ENCODE data around the gene WDR7. TPM values are rescaled to one million over a fixed set of nuclear protein-coding genes. Genes with fewer than 3 reads are reported as not detected.

WDR7 gene
- total and polyA plus RNA-seq, 9 of the 15 experiments (the other 6 are each of a cell fraction or from before 2014, with no cell fraction given) = 1.4 to 9.4 (median 5.3) TPM

- CTCF ChIA-PET (ENCODE audit: low intra/inter-chr PET ratio) = interaction anchor here (0.5 kb wide), 1 partner anchor 13 kb away, joined by 3 read pairs; the partner anchor contains the start of gene TXNL1
- Histone ChIP-seq H3K4me2 (ENCODE audit: insufficient read depth, low read length) (peak overlapping the region; percentile 85), H3K36me3 (ENCODE audit: control insufficient read depth, insufficient read depth, low read length) (no peaks in the 10 kb centered on the region), H3K27me3 (ENCODE audit: control insufficient read depth in 2 of 2, insufficient read depth in 2 of 2, low read length in 2 of 2) (no peaks in the 10 kb centered on the region), H3K4me1 (replicated peaks in 1 of 2; ENCODE audit: control insufficient read depth in 2 of 2, insufficient read depth in 2 of 2, low read length in 2 of 2) (peaks cover 0 to 23% of the 10 kb centered on the region in 2 experiments; a peak in 4 of 5 replicates), H4K20me1 (replicated peaks; ENCODE audit: control insufficient read depth, insufficient read depth, low read length) (no peaks in the 10 kb centered on the region), H3K79me2 (ENCODE audit: control insufficient read depth, insufficient read depth, low read length) (peaks cover 38% of the 10 kb centered on the region), H3K9me3 (replicated peaks; ENCODE audit: control insufficient read depth, insufficient read depth, low read depth, low read length) (no peaks in the 10 kb centered on the region), H3K27ac (ENCODE audit: extremely low read depth, low read depth, low read length) (peak overlapping the region; percentile 87; the same call in 2 of the 3 replicates), H3K4me3 (peak overlapping the region; percentile 79), H3K9me1 (ENCODE audit: control insufficient read depth, insufficient read depth, low read length) (no peaks in the 10 kb centered on the region), H3K9ac (ENCODE audit: insufficient read depth in 1 of 2, low read depth in 2 of 2, low read length in 2 of 2) (peak overlapping the region; percentile 70 to 89), H2AFZ (ENCODE audit: low read depth, low read length) (peak overlapping the region; percentile 94)
- intact Hi-C loops (cut with micrococcal nuclease) = no loop called here
- in situ Hi-C loops (cut with MboI) = no loop called here
- POLR2A ChIA-PET = interaction anchor here (1.0 to 2.4 kb wide), 2 partner anchors 14 to 48 kb away, joined by 3 to 6 read pairs; partner anchors contain the start of gene TXNL1
- 4% methylated on average over 5 of the region's 5 CpGs for WGBS (ENCODE audit: insufficient coverage, low coverage, missing lambda C conversion rate)
- ATAC-seq (no peak), FAIRE-seq (no peak), DNase-seq (ENCODE audit: extremely low read depth in 1 of 4, low spot score in 3 of 4) (no peak)
- BruUV-seq (replicated peaks) = TSS peak; percentile 57
- TF ChIP-seq SMC3 (conservative IDR thresholded peaks at IDR 0.05; ENCODE audit: insufficient read depth, low read depth, low read length) (no peak), NR2C2 (CRISPR knock-in tag; IDR thresholded peaks at IDR 0.05) (no peak), NR2C2 (tag; IDR thresholded peaks at IDR 0.05) (peak; percentile 95), ZNF253 (CRISPR knock-in tag; conservative IDR thresholded peaks at IDR 0.05) (no peak), ZNF395 (CRISPR knock-in tag; IDR thresholded peaks at IDR 0.05) (no peak), NKRF (IDR thresholded peaks at IDR 0.05; ENCODE audit: borderline replicate concordance) (0 out of 2 replicates have a peak, but pooled peaks have one; percentile 43), SAP30 (IDR thresholded peaks at IDR 0.05; ENCODE audit: borderline replicate concordance, insufficient read depth, low read depth, low read length, poor library complexity, severe bottlenecking) (peak; percentile 54), AFF4 (CRISPR knock-in tag; IDR thresholded peaks at IDR 0.05) (0 out of 2 replicates have a peak, but pooled peaks have one; percentile 7)
These were observed 573 bp downstream of the WDR7 start for GRCh38 chr18:56651771-56652092.

Data from K562 (cell line).